Ectodermal cell (in vitro differentiated cells): ENCODE results near the gene RALGAPB.

Experiments used
- H3K27ac ChIP-seq: 2 replicates; pipeline ENCODE4 v1.7.0; 2013; ENCODE audit warnings: mild to moderate bottlenecking, low read depth, low read length; ENCODE audit not compliant: insufficient read depth, poor library complexity, severe bottlenecking
- H3K27me3 ChIP-seq: 2 replicates; pipeline ENCODE4 v1.7.0; 2013; ENCODE audit warnings: mild to moderate bottlenecking, low read length; ENCODE audit not compliant: insufficient read depth, control insufficient read depth, poor library complexity, severe bottlenecking
- H3K36me3 ChIP-seq: one replicate; pipeline ENCODE4 v1.7.0; 2013; ENCODE audit warnings: low read length; ENCODE audit not compliant: control insufficient read depth, insufficient read depth
- H3K4me1 ChIP-seq: one replicate; pipeline ENCODE4 v1.7.0; 2013; ENCODE audit warnings: low read length; ENCODE audit not compliant: control insufficient read depth, insufficient read depth
- H3K4me3 ChIP-seq: 2 replicates; pipeline ENCODE4 v1.7.0; 2013; ENCODE audit warnings: low read depth, low read length, control low read depth; ENCODE audit not compliant: insufficient read depth
- H3K9me3 ChIP-seq: 2 replicates; pipeline ENCODE4 v1.7.0; 2013; ENCODE audit warnings: mild to moderate bottlenecking, low read length, moderate library complexity; ENCODE audit not compliant: control insufficient read depth
- WGBS, 2 experiments: methylation state at CpG; one replicate each; pipeline ENCODE4 v1.1.7; 2013; ENCODE audit warnings: missing lambda C conversion rate in 2 of 2; 5-methylcytosine and 5-hydroxymethylcytosine counted together

Gene RALGAPB

DNA sequence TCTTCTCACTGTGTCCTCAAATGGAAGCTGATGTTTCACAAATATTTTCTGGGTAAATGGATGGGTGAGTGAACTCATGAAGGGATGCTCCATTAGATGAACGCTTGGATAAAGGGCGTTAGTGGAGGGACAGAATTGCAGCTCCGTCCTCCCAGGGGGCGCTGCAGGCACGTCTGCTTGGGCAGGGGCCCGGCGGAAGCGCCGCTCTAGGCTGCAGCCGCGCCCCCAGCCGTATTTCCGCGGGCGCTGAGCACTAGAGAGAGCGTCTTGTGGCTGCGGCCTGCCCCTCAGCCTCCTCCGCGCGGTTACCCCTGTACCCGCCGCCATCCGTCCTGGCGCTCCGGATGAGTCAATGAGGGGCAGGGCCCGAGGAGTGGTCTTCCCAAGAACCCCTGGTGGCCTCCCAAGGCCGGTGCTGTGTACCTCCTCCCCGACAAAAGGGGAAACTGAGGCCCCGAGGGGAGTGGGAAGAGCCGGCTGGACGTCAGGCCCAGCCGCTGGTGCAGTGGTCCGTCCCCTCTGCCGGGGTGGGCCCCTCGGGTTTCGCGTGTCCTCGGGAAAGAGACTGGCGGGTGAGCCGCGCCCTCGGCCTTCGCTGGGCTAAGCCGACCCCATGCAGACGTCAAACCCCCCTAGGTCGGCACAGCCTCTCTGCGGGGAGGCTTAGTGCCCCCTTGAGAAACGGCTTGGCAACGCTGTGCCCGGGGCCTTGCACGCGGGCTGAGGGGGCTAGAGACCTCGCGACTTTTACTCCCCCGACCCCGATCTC lies 26.0 kb upstream of the RALGAPB start:
- Histone ChIP-seq H3K27me3 (no peaks in the 10 kb centered on the region), H3K4me1 (peaks cover 14% of the 10 kb centered on the region), H3K4me3 (peak overlapping the region; percentile 100), H3K9me3 (no peaks in the 10 kb centered on the region), H3K36me3 (no peaks in the 10 kb centered on the region), H3K27ac (peak overlapping the region; percentile 53)
- WGBS, 2 experiments, result 4% methylated on average over 56 of the region's 56 CpGs

DNA sequence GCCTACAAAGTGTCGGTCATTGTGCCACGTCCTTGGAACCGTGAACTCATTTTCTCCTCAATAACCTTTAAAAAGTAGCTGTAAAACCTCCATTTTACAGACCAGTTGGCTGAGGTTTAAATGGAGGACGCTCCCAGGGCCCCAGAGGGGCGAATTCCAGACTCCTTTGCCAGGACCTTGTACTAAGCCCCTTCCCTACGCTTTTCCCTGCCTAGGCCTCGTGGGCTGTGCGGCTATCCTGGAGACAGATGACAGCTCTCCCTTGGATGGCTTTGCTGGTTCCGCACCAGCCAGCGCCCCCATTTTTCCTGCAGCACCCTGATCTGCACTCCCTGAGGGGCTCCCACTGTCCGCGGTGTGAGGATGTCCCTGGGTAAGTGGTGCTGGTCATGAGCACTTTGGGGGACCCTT lies 25.4 kb upstream of the RALGAPB start:
- H3K27ac ChIP-seq, result no peak overlapping the region

DNA sequence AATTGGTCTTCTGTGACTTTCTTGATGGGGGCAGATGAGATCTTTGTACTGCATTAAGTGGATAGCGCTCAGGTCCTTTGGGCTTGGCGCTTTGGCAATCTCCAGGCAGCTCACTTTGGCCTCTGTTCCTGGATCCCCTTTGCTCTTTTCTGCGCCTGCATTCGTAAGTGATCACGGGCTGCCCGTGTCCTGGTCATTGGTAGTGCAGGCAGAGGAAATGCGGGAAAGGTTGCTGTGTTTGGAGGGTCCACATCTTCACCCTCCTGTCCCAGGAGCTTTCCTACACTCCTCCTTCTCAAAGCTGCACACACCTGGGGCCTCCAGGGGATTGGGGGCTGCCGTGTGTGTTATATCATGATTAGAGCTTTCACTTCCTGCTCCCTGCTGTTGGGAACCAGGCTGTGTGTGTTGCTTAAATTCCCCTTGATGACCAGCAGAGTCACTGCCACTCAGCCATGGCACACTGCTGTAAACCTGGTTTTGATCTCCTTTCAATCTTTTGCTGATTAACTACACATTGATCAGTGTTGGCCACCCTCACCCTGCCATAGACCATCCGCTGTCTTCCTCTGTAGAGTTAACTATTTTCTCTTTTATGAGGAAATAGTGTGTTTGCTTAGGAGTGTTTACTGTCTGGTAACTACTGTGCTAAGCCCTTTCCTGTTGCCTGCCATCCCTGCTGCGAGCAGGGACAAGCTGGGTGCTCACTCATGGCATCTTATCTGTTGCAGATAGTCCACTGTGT lies 24.5 kb upstream of the RALGAPB start:
- peaks cover 9% of the 10 kb centered on the region for H3K4me1 ChIP-seq
- WGBS, 2 experiments, result 95 to 97% methylated on average over 9 to 10 of the region's 10 CpGs
- H3K4me3 ChIP-seq, result no peak overlapping the region
- no peak overlapping the region for H3K27ac ChIP-seq
- H3K36me3 ChIP-seq, result no peaks in the 10 kb centered on the region
- no peaks in the 10 kb centered on the region for H3K27me3 ChIP-seq
- H3K9me3 ChIP-seq, result no peaks in the 10 kb centered on the region

More for the DNA sequence above, 25.4 kb upstream of the RALGAPB start:
- peak overlapping the region; percentile 100 for H3K4me3 ChIP-seq
- H3K4me1 ChIP-seq, result peaks cover 9% of the 10 kb centered on the region
- no peaks in the 10 kb centered on the region for H3K27me3 ChIP-seq
- WGBS, 2 experiments, result 68 to 71% methylated on average over 12 of the region's 12 CpGs
- H3K36me3 ChIP-seq, result no peaks in the 10 kb centered on the region
- no peaks in the 10 kb centered on the region for H3K9me3 ChIP-seq

DNA sequence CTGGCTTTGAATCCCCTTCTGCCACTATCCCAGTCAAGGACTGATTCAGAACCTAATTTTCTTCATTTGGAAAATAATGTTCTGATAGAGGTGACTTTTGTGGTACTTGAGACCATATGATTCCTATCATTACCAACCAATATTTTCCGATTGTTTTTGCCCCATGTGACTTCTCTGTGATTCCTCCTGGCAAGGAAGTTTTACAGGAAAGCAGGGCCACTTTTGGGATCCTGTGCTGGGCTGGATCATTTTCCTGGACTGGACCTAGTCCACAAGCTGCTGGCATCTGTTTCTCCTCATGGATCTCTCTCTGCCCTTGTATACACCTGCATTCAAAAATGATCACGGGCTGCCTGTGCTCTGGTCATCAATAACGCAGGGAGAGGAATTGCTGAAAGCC lies 23.6 kb upstream of the RALGAPB start:
- Histone ChIP-seq H3K4me3 (no peak overlapping the region), H3K4me1 (peaks cover 9% of the 10 kb centered on the region), H3K27me3 (no peaks in the 10 kb centered on the region), H3K27ac (no peak overlapping the region), H3K9me3 (no peaks in the 10 kb centered on the region), H3K36me3 (no peaks in the 10 kb centered on the region)
- 93 to 94% methylated on average over 3 of the region's 3 CpGs for WGBS, 2 experiments

DNA sequence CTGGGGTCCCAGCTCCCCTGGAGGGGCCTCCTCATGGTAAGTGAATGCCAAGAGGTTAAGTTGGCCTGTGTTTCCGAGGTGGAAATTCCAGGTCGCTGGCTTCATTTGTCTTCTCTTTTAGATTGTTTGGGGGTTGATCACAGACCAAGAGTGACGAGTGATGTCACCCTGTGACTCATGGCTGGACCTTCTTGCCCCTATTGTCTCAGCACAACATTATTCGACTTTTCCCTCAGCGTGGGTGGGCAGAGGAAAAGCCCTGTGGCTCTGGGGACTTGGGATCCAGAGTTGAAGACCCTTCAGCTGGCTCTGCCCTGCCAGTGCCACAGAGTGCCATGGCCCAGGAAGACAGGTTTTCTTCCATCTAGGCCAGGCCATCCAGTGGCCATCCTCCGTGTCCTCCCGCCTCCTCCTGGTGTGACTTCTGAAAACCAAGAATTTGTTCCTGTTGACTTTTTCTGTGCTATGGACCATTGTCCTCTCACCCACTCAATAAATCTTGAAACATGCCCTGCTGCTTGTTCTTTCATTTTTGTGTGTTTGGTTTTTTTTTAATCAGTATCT lies 22.1 kb upstream of the RALGAPB start:
- Histone ChIP-seq H3K36me3 (no peaks in the 10 kb centered on the region), H3K27ac (no peak overlapping the region)

DNA sequence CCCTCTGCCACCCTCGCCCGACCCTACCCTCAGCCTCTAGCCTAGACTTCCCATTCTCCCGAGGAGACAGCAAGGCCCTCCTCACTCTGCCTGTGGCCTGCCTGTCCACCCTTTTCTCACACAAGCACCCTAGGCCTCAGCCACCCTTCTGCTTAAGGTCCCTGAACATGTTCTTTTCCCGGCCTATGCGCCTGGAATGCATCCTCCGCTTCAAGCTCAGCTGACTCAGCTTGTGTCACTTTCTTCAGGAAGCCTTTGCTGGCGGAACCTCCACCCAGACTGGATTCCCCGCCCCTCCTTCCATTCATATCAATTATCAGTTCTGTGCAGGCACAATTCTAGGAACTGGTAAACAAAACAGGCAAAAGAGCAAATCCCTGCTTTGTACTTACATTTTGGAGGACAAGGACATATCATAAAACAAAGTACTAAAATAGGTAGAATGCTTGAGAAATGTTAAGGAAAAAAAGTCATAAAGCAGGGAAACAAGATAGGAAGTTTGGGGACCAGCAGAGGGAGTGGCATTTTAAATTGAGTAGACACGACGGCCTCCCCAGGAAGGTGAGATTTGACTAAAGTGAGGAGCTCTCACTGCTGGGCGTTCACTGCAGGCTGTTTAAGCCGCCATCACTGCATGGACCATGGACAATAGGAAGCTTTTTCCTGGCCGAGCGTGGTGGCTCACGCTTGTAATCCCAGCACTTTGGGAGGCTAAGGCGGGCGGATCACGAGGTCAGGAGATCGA lies 19.6 kb upstream of the RALGAPB start:
- no peaks in the 10 kb centered on the region for H3K9me3 ChIP-seq
- 89 to 90% methylated on average over 15 to 16 of the region's 19 CpGs for WGBS, 2 experiments
- H3K27ac ChIP-seq, result no peak overlapping the region
- H3K4me3 ChIP-seq, result no peak overlapping the region
- H3K27me3 ChIP-seq, result no peaks in the 10 kb centered on the region
- no peaks in the 10 kb centered on the region for H3K4me1 ChIP-seq
- no peaks in the 10 kb centered on the region for H3K36me3 ChIP-seq

More for the DNA sequence above, 22.1 kb upstream of the RALGAPB start:
- Histone ChIP-seq H3K27me3 (no peaks in the 10 kb centered on the region), H3K4me3 (no peak overlapping the region), H3K4me1 (peaks cover 9% of the 10 kb centered on the region), H3K9me3 (no peaks in the 10 kb centered on the region)
- 84 to 90% methylated on average over 7 of the region's 7 CpGs for WGBS, 2 experiments

DNA sequence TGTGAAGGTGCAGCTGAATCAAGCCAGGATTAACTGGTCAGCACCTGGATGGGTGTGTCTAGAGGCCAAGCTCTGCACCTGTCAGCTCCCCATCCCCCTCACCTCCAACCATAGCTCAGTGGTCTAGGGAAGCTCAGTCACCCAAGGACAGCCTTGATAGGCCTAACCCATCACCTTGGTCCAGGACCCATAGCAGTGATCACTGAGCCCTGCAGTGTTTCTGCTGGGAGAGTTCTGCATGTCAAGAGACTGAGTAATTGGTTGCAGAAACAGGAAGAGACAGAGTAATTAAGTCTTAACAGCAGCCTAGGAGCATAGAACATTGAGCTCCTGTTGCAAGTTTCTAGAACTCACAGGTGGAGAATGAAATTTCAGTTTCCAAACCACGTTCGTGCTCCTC lies 18.7 kb upstream of the RALGAPB start:
- no peaks in the 10 kb centered on the region for H3K9me3 ChIP-seq
- no peak overlapping the region for H3K27ac ChIP-seq
- H3K36me3 ChIP-seq, result no peaks in the 10 kb centered on the region
- H3K4me1 ChIP-seq, result no peaks in the 10 kb centered on the region
- WGBS, 2 experiments, result 96 to 100% methylated on average over 2 of the region's 2 CpGs
- H3K4me3 ChIP-seq, result no peak overlapping the region
- no peaks in the 10 kb centered on the region for H3K27me3 ChIP-seq

DNA sequence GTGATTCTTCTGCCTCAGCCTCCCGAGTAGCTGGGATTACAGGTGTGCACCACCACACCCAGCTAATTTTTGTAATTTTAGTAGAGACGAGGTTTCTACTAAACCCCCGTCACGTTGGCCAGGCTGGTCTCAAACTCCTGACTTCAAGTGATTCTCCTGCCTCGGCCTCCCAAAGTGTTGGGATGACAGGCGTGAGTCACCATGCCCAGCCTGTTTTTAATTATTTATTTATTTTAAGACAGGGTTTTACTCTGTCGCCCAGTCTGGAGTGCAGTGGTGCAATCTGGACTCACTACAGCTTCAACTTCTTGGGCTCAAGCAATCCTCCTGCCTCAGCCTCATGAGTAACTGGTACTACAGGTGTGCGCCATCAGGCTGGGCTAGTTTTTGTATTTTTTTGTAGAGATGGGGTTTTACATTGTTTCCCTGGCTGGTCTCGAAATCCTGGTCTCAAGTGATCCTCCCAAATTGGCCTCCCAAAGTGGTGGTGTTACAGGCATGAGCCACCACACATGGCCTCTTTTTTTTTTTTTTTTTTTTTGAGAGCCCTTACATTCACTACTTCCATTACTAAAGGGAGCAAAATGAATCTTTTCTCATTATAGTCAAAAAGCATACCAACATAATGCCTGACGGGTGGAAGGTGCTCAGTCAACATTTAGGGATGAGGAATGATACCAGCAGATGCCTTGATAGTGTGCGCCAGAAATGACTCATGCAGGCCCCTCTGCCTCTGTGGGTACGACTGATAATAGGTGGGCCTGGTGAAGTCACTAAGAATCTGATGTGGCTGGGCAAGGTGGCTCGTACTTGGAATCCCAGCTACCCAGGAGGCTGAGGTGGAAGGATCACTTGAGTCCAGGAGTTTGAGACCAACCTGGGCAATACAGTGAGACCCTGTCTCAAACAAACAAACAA lies 17.8 kb upstream of the RALGAPB start:
- WGBS, 2 experiments, result 88 to 91% methylated on average over 13 of the region's 13 CpGs
- H3K9me3 ChIP-seq, result no peaks in the 10 kb centered on the region
- no peak overlapping the region for H3K4me3 ChIP-seq
- H3K27ac ChIP-seq, result no peak overlapping the region
- H3K27me3 ChIP-seq, result no peaks in the 10 kb centered on the region
- H3K4me1 ChIP-seq, result no peaks in the 10 kb centered on the region
- H3K36me3 ChIP-seq, result no peaks in the 10 kb centered on the region

DNA sequence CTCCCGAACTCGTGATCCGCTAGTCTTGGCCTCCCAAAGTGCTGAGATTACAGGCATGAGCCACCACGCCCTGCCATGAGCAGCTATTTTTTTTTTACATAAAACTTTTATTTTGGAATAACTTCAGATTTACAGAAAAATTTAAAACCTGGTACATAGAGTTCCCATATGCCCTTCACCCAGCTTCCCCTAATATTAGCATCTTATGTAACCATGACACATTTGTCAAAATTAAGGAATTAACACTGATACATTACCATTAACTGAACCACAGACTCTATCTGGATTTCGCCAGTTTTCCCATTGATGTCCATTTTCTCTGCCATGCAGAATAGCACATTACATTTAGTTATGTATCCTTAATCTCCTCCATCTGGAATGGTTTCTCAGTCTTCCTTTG lies 14.3 kb upstream of the RALGAPB start:
- Histone ChIP-seq H3K27ac (no peak overlapping the region), H3K4me3 (no peak overlapping the region), H3K9me3 (no peaks in the 10 kb centered on the region), H3K4me1 (no peaks in the 10 kb centered on the region), H3K36me3 (no peaks in the 10 kb centered on the region), H3K27me3 (no peaks in the 10 kb centered on the region)
- 89 to 90% methylated on average over 5 of the region's 5 CpGs for WGBS, 2 experiments
